Measurements from ENCODE around the gene CACNA1F.
A peak's percentile ranks its signal among the peaks of the same experiment; 100 is the strongest.

The CACNA1F gene

DNA sequence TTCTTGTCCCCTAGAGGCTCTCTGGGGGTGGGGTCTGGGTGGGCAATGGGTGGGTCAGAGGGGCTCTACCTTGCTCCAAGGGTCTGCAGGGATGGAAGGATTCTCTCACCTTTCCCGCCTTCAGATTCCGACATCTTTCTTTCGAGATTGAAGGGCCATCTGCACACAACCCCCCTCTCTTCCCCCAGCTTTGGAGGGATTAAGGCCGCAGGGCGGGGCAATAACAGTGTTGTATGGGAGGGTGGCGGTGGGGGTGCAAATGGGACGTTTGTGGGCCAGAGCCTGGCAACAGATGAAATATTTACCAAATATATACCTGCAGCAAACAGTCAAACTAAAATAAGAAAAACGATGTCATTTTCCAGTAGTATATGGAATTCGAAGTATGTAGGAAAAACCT lies at the start of gene CACNA1F:
CACNA1F (minus strand) TSS at position 165 of the 400 bp plus-strand sequence; CDS start at position 134, 31 bp downstream.
- FAIRE-seq (no peak), DNase-seq (ENCODE audit: insufficient read length, low spot score) (no peak)

GRCh38 chrX:49282647-49283011 lies 49.5 kb upstream of the CACNA1F start:
- FAIRE-seq, result no peak

DNA sequence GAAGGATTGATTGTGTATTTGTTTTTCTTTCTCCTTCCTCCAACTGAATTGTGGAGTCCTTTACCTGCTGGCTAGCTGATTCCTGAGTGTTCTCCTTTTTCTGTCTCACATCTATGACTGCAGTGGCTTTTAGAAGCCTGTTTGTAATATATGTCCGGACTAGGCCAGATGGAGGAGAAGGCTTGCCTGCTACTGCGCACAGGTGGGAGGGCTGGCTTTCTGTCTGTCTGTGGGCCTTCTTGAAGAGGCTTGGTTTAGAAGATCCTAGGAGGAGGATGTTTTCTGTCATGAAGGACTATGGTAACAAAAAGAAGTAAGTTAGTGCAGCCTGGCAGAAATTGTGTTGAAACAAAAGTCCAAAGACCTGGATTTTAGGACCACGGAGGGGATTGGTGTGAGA lies 44.9 kb upstream of the CACNA1F start:
- no peak for FAIRE-seq
- no peak for DNase-seq (ENCODE audit: insufficient read length, low spot score)

More at GRCh38 chrX:49282647-49283011, 49.5 kb upstream of the CACNA1F start:
- no peak for DNase-seq (ENCODE audit: insufficient read length, low spot score)

DNA sequence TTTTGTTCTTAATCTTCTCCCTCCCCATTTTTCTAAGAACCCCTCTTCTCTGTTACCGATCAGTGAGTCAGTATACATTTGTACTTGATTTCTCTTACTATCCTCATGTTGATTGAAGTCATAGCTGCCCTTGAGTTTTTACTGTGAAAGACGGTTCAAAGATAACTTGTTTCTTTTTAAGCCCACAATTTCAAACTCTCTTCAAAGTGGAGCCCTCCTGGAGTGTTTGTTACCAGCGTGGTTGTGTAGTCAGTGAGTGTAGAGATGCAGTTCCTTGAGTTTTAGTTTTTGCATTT lies 44.3 kb upstream of the CACNA1F start:
- DNase-seq (ENCODE audit: insufficient read length, low spot score), result no peak
- FAIRE-seq, result no peak

DNA sequence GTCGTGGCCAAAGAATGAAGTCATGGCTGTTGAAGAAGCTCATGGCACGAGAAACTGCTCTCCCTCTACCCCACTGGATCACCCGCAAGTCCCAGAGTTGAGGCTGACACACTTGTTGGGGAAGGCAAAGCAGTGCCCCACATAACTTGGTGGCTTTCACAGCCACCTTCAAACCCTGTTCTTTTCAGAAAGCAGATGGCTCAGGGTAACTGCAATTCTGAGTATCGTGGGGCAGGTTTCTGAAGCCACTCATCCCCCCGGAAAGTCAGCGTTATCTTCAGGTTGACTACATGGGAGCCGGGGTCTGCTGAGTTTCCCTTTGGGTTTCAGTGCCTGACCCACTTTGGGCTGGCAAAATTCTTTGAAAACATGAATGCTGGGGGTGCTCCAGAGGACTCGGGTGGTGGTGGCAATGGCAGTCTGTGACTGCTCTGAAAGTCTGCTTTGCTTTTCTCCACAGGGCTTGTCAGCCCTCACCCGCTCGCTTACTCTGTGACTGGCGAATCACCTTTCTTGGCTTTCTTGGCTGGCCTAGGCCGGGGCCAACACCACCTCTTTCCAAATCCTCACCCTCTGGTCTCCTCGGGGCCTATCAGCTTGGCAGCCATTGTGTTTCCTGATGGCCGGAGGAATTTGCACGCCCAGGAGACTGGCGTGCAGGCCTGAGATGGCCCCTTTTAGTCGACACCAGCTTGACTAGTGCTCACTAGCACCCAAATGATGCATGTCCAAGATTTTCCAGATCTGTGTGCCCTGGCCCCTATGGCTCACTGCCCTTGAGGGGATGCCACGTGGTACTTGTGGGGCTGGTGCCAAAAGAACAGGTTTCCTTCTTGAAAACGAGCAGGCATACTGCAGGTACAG lies 43.8 kb upstream of the CACNA1F start:
- DNase-seq (ENCODE audit: insufficient read length, low spot score), result no peak
- no peak for FAIRE-seq

- DNase-seq (ENCODE audit: insufficient read length, low spot score) (no peak), FAIRE-seq (no peak)
These were observed 43.1 kb upstream of the CACNA1F start for GRCh38 chrX:49276207-49276606.

- no peak for FAIRE-seq
- no peak for DNase-seq (ENCODE audit: insufficient read length, low spot score)
These were observed 40.1 kb upstream of the CACNA1F start for GRCh38 chrX:49273181-49273727.

DNA sequence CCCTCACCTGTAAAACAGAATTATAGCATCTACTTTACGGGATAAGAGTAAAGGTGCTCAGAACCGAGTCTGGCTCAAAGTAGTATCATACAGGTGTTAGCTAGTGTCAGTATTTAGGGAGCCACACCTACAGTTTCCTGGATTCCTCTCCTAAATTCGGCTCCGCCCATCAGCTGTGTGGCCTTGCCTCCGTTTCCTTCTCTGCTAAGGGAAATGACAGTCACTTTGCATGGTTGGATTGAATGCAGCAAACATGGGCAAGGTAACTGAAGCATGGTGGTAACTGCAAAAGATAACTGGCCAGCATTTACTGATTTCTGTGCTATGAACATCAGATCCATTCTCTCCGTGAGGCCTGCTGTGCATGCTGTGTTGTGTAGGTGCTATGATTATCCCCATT lies 39.3 kb upstream of the CACNA1F start:
- FAIRE-seq (no peak), DNase-seq (ENCODE audit: insufficient read length, low spot score) (no peak)

DNA sequence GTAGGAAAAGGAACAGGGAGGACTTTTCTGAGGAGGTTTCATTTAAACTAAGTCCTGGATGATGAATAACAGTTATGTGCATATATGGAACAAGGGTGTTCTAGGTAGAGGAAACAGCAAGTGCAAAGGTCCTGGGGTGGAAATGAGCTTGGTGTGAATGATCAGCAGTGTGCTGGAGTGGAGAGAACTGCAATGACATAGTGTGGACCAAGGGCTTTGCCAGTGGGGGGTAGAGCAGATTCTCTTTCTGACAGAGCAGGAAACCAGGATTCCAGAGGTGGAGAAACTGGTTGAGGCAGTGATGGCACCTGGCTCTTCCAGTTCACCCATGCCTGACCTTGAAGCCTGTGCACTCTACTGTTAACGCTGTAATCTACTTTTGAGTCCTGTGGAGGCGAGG lies 38.2 kb upstream of the CACNA1F start:
- DNase-seq (ENCODE audit: insufficient read length, low spot score) (no peak), FAIRE-seq (no peak)

DNA sequence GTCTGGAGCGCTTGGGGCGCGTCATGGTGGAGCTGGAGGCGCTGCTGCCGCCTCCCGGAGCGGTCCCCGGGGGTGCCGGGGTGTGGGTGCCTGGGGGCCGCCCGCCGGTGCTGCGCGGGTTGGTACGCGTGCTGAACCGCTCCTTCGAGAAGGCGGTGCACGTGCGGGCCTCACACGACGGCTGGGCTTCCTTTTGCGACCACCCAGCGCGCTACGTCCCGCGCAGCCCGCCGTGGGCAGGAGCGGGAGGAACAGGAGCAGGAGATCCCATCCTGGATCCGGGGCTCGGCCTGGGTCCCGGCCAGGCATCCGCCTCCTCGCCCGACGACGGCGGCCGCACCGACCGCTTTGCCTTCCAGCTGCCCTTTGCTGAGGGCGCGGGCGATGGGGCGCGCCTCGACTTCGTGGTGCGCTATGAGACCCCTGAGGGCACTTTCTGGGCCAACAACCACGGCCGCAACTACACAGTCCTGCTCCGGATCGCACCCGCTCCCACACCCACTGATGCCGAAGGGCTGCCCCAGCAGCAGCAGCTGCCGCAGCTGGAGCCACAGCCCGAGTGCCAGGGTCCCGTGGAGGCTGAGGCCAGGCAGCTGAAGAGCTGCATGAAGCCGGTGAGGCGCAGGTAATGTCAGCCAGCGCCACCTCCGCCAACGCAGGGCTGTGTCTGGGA lies 37.2 kb upstream of the CACNA1F start:
- FAIRE-seq, result no peak

DNA sequence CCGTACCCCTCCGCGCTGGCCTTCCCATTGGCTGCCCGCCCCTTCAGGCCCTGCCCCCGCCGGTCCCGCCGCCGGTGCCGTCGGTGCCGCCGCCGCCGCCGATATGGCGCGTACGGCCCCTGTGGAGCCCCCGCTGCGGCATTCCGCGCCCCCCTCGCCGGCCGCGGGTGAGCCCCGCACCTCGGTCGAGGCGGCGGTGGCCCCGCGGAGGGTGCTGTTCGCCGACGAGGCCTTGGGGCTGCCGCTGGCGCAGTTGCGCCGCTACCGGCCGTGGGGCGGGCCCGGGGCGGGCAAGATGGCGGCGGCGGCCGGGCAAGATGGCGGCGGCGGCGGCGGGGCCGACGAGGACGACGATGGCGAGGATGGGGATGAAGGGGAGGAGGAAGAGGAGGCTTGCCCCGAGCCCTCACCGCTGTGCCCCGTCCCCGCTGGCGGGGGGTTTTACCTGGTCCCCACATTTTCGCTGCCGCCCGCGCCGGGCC lies 36.7 kb upstream of the CACNA1F start, which contains the start of gene PPP1R3F:
PPP1R3F (plus strand) TSS at position 27 of the 482 bp plus-strand sequence; CDS start at position 104, 77 bp downstream.
- DNase-seq (ENCODE audit: insufficient read length, low spot score) (no peak), FAIRE-seq (no peak)

More for the DNA sequence above, 37.2 kb upstream of the CACNA1F start:
- DNase-seq (ENCODE audit: insufficient read length, low spot score), result no peak

DNA sequence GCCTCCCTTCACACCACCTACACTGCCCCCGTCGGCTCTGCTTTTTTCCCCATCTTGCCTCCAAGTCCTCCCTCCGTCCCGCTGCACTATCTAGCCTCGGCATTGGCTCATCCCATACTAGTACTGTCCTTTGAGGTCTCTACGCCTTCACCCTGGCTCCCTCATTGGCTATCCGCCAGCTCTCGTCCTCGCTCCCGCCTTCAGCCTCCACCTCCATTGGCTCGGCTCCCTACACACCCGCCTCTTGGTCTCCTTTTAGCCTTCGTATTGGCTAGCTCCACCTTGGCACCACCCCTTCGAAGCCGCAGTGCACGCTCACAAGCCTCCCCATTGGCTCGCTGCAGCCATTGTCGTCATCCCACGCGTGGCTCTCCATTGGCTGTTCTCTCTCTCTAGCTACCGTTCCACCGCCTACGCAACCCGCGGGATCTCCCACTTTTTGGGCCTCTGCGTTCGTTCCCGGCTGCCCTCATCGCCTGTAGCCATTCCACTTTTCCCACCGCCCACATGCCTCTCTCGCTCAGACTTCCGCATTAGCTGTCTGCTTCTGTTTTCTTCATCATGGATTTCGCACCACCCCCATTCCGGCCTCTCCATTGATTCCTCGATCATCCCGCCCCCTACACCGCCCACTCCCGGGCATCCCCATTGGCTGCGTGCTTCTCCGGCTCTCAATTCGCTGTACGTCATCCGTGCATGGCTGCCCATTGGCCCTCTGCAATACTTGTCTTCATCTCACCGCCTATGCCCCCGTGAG lies 36.0 kb upstream of the CACNA1F start:
- DNase-seq (ENCODE audit: insufficient read length, low spot score), result peak; percentile 69
- FAIRE-seq, result peak; percentile 94

- DNase-seq (ENCODE audit: insufficient read length, low spot score), result no peak
- no peak for FAIRE-seq
These were observed 35.5 kb upstream of the CACNA1F start for GRCh38 chrX:49268702-49269009.

DNA sequence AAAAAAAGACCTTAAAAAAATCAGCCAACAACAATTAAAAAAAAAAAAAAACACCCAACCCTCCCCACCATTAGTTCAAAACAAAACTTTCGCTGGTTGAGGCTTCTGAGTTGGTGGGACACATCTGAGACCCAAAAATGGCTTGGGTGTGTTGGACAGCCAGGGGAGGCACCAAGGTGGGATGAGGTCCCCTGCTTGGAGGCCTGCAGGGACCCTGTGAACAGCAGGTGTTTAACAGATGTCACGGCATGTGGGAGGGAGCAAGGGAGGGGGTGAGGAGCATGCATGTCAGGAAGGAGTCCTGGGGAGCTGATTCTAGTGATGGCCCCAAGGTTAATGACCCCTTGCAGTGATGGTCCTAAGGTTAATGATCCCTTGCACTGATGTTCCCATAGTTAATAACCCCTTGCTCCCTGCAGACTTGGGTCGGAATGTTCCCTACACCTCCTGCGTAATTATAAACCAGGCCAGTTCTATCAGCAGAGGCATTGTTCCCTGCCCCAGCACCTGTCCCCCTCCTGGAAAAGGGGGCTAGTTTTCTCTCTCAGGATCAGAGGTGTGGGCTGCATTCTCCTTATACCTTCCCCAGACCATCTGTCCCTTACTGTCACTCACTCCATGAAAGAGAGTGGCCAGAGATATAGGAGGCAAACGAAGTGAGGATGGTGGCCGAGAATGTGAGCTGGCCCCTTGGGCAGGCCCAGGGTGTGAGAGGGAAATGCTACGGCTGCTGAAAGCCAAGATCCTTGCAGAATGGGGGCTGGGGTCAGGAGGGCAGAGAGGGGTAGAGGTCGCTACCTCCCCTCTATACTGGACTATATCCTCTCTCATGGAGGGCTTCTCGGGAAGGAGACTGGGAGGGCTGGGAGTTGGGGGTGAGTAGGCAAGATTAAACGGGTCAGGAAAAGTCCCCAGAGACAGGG lies 33.6 kb upstream of the CACNA1F start:
- DNase-seq (ENCODE audit: insufficient read length, low spot score) (no peak), FAIRE-seq (no peak)

DNA sequence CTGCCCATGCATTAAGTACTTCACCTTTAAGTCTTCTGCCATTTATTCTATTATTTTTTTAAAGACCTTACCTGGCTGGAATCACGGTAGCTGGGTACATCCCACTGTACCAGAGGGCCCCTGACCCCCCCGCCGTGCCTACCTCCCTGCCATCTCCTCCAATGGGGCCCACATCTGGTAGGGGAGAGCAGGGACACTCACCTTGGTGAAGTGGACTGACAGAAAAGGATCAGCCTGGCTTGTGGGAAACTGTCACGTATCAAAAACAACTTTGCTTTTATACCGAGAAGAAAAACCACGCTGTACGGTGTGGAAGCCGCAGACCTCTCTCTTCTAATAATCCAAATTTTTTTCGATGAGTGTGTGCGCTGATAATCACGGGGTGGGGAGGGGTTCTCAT lies 31.3 kb upstream of the CACNA1F start, which contains the start of gene FOXP3:
FOXP3 (minus strand) TSS at position 251 of the 400 bp plus-strand sequence. CDS start 6,205 bp downstream, outside the sequence.
- FAIRE-seq (no peak), DNase-seq (ENCODE audit: insufficient read length, low spot score) (no peak)

GRCh38 chrX:49263631-49264030 lies 30.5 kb upstream of the CACNA1F start:
- FAIRE-seq, result no peak

GRCh38 chrX:49262603-49263002 lies 29.5 kb upstream of the CACNA1F start:
- FAIRE-seq (no peak), DNase-seq (ENCODE audit: insufficient read length, low spot score) (no peak)

More at GRCh38 chrX:49263631-49264030, 30.5 kb upstream of the CACNA1F start:
- no peak for DNase-seq (ENCODE audit: insufficient read length, low spot score)

DNA sequence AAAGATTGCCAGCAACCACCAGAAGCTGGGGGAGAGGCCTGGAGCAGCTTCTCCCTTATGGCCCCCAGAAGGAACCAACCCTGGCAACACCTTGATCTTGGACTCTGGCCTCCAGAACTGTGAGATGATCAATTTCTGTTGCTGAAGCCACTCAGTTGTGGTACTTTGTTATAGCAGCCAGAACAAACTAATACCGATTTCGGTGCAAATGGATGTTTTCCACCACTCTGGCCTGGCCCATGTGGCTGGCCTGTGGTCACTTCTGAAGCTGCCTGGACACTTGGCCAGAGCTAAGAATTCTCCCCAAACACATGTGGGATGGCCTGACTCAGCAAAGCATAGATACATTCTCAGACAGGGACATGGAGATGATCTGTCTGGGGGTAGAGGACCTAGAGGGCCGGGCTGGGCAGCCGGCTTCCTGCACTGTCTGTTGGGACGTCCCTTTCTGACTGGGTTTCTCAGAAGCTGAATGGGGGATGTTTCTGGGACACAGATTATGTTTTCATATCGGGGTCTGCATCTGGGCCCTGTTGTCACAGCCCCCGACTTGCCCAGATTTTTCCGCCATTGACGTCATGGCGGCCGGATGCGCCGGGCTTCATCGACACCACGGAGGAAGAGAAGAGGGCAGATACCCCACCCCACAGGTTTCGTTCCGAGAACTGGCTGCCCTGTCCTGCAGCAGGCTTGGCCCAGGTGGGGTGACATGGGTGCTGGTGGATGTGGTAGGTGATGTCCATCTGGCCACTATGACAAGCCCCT lies 27.3 kb upstream of the CACNA1F start:
- FAIRE-seq (no peak), DNase-seq (ENCODE audit: insufficient read length, low spot score) (no peak)

DNA sequence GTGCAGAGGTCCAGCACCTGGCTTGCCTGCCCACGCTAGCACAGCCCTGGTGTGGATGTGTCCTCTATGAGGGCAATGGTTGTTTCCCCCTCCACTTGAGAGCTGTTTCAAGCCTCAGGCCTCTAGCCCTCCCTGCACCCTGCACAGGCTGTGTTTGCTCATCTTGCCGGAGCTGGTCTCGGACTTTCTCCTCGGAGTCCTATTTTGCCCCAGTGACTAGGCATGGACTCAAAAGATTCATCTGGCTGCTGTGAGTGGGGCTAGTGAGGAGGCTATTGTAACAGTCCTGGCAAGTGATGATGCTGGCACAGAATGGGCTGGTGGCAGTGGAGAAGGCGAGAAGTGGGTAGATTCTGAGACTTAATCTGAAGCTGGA lies 25.6 kb upstream of the CACNA1F start:
- no peak for DNase-seq (ENCODE audit: insufficient read length, low spot score)
- no peak for FAIRE-seq

Data from GM19239 (cell line).